H1 (cell line): ENCODE data around the gene SRSF7. TPM values are rescaled to one million over a fixed set of nuclear protein-coding genes. Genes with fewer than 3 reads are reported as not detected.

Experiments used
- CTCF ChIA-PET: fragments of 300-600 bp; sonication (Branson Sonifier 250); formaldehyde crosslinking; loops from one replicate; lab custom pipeline; 2021; ENCODE audit not compliant: partially characterized antibody; lab: Charles Lee
- POLR2A ChIA-PET: fragments of 300-600 bp; sonication (Branson Sonifier 250); formaldehyde crosslinking; loops from one replicate; lab custom pipeline; 2021; ENCODE audit warnings: inconsistent platforms; ENCODE audit not compliant: partially characterized antibody; lab: Charles Lee
- DNase-seq, 2 experiments: peaks; one replicate each; pipeline versions ENCODE4 v3.0.0 to v3.0.0-alpha.2; 2010 to 2022; ENCODE audit warnings: low spot score in 2 of 2, low read depth in 1 of 2, mixed read lengths in 1 of 2
- FAIRE-seq: peaks from 2 replicates; lab custom pipeline; 2011; peaks lifted over from hg19 to GRCh38; lab: Jason Lieb, UNC
- H2AFZ ChIP-seq: 2 replicates; pipeline ENCODE4 v1.8.1; 2012; ENCODE audit warnings: low read length, inconsistent platforms
- H2AK5ac ChIP-seq: 2 replicates; pipeline ENCODE4 v1.6.1; 2013; ENCODE audit warnings: low read depth, low read length
- H2BK120ac ChIP-seq: replicated peaks from 2 replicates; pipeline ENCODE3; 2013; ENCODE audit warnings: low read depth, low read length, inconsistent platforms
- H2BK12ac ChIP-seq: 2 replicates; pipeline ENCODE4 v1.6.1; 2013; ENCODE audit warnings: low read depth, low read length
- H2BK15ac ChIP-seq: 2 replicates; pipeline ENCODE4 v1.6.1; 2013; ENCODE audit warnings: low read length
- H2BK20ac ChIP-seq: 2 replicates; pipeline ENCODE4 v1.6.1; 2013; ENCODE audit warnings: low read length
- H2BK5ac ChIP-seq: 2 replicates; pipeline ENCODE4 v1.6.1; 2013; ENCODE audit warnings: low read depth, low read length
- H3K14ac ChIP-seq: 2 replicates; pipeline ENCODE4 v1.6.1; 2013; ENCODE audit warnings: inconsistent platforms; ENCODE audit not compliant: insufficient read length
- H3K18ac ChIP-seq: 2 replicates; pipeline ENCODE4 v1.6.1; 2013; ENCODE audit warnings: low read length; ENCODE audit errors: extremely low read depth
- H3K23ac ChIP-seq: 2 replicates; pipeline ENCODE4 v1.6.1; 2013; ENCODE audit warnings: inconsistent platforms; ENCODE audit not compliant: insufficient read length
- H3K23me2 ChIP-seq: 2 replicates; pipeline ENCODE4 v1.6.1; 2013; ENCODE audit warnings: low read depth, low read length
- H3K27ac ChIP-seq: 2 replicates; pipeline ENCODE4 v1.6.1; 2011; ENCODE audit warnings: low read depth, low read length, inconsistent platforms
- H3K27me3 ChIP-seq, 4 experiments: replicated peaks in 1 of 4; 1 replicate in 1 of 4; 2 replicates in 3 of 4; pipeline versions ENCODE4 v1.6.1 to v1.8.1; 2011 to 2013; ENCODE audit warnings: low read length in 3 of 4, mild to moderate bottlenecking in 3 of 4, inconsistent platforms in 2 of 4, mixed read lengths in 2 of 4, moderate library complexity in 1 of 4; ENCODE audit not compliant: control insufficient read depth in 3 of 4, insufficient read depth in 3 of 4; ENCODE audit errors: extremely low read depth in 1 of 4
- H3K36me3 ChIP-seq, 4 experiments: 2 replicates each; pipeline versions ENCODE4 v1.6.1 to v1.8.1; 2011 to 2013; ENCODE audit warnings: mild to moderate bottlenecking in 4 of 4, low read length in 3 of 4, moderate library complexity in 2 of 4, control low read depth in 1 of 4, inconsistent platforms in 1 of 4; ENCODE audit not compliant: insufficient read depth in 4 of 4, control insufficient read depth in 2 of 4
- H3K4ac ChIP-seq: replicated peaks from 2 replicates; pipeline ENCODE3; 2013; ENCODE audit warnings: low read length, low read depth, mixed read lengths, inconsistent platforms; ENCODE audit not compliant: insufficient read length
- H3K4me1 ChIP-seq, 4 experiments: replicated peaks in 1 of 4; 1 replicate in 1 of 4; 2 replicates in 3 of 4; pipeline versions ENCODE4 v1.6.1 to v1.8.1; 2011 to 2013; ENCODE audit warnings: low read length in 3 of 4, inconsistent platforms in 2 of 4, mixed read lengths in 1 of 4; ENCODE audit not compliant: insufficient read depth in 4 of 4, control insufficient read depth in 3 of 4
- H3K4me2 ChIP-seq, 2 experiments: 2 replicates each; pipeline versions ENCODE4 v1.6.1 to v1.8.1; 2011 to 2013; ENCODE audit warnings: low read depth in 2 of 2, low read length in 2 of 2, control low read depth in 1 of 2, inconsistent platforms in 1 of 2, mild to moderate bottlenecking in 1 of 2; ENCODE audit not compliant: insufficient read depth in 1 of 2
- H3K4me3 ChIP-seq, 4 experiments: fragments of 200-600, 300-600 bp in 1 of 4; sonication (generic), shearing (Covaris generic), sonication (Bioruptor Twin) in 1 of 4; 2 replicates each; pipeline versions ENCODE4 v1.5.1 to v1.8.1; 2011 to 2016; ENCODE audit warnings: low read length in 4 of 4, low read depth in 3 of 4, control low read depth in 2 of 4, inconsistent platforms in 2 of 4, mild to moderate bottlenecking in 2 of 4, mixed read lengths in 1 of 4, moderate library complexity in 1 of 4; ENCODE audit not compliant: insufficient read depth in 2 of 4; ENCODE audit errors: extremely low read depth in 1 of 4
- H3K56ac ChIP-seq: replicated peaks from 2 replicates; pipeline ENCODE3; 2013; ENCODE audit warnings: low read depth, mild to moderate bottlenecking, mixed read lengths, low read length, inconsistent platforms; ENCODE audit not compliant: insufficient read length
- H3K79me1 ChIP-seq: 2 replicates; pipeline ENCODE4 v1.6.1; 2013; ENCODE audit warnings: low read depth, low read length, control low read depth
- H3K79me2 ChIP-seq, 2 experiments: 2 replicates each; pipeline versions ENCODE4 v1.6.1 to v1.8.1; 2012 to 2013; ENCODE audit warnings: low read length in 2 of 2, mild to moderate bottlenecking in 2 of 2, inconsistent platforms in 1 of 2; ENCODE audit not compliant: insufficient read depth in 2 of 2, control insufficient read depth in 1 of 2
- H3K9ac ChIP-seq, 4 experiments: replicated peaks in 1 of 4; 1 replicate in 1 of 4; 2 replicates in 3 of 4; pipeline versions ENCODE4 v1.6.1 to v1.8.1; 2011 to 2013; ENCODE audit warnings: low read depth in 3 of 4, low read length in 3 of 4, control low read depth in 2 of 4, mild to moderate bottlenecking in 2 of 4, moderate library complexity in 2 of 4, inconsistent platforms in 1 of 4; ENCODE audit errors: extremely low read depth in 1 of 4
- H3K9me3 ChIP-seq, 2 experiments: 2 replicates each; pipeline versions ENCODE4 v1.6.1 to v1.8.1; 2012 to 2013; ENCODE audit warnings: mild to moderate bottlenecking in 2 of 2, moderate library complexity in 2 of 2, control low read depth in 1 of 2, inconsistent platforms in 1 of 2, low read depth in 1 of 2, low read length in 1 of 2, mixed read lengths in 1 of 2; ENCODE audit not compliant: insufficient read depth in 2 of 2
- H4K20me1 ChIP-seq, 2 experiments: replicated peaks in 1 of 2; 2 replicates each; pipeline versions ENCODE3 to v1.8.1; 2011 to 2013; ENCODE audit warnings: inconsistent platforms in 2 of 2, low read length in 2 of 2, mild to moderate bottlenecking in 1 of 2; ENCODE audit not compliant: insufficient read depth in 2 of 2, control insufficient read depth in 1 of 2
- H4K5ac ChIP-seq: 2 replicates; pipeline ENCODE4 v1.6.1; 2013; ENCODE audit warnings: low read length, low read depth, mixed read lengths, inconsistent platforms; ENCODE audit not compliant: insufficient read length
- H4K8ac ChIP-seq: 2 replicates; pipeline ENCODE4 v1.8.0; 2013; ENCODE audit warnings: mild to moderate bottlenecking, moderate library complexity, low read length, inconsistent platforms; ENCODE audit not compliant: insufficient read depth; ENCODE audit errors: extremely low read depth
- H4K91ac ChIP-seq: replicated peaks from 2 replicates; pipeline ENCODE3; 2013; ENCODE audit warnings: low read length, mixed read lengths, inconsistent platforms; ENCODE audit not compliant: insufficient read length
- CHD1 ChIP-seq: IDR thresholded peaks from 2 replicates; pipeline ENCODE4 v1.6.1; 2012; ENCODE audit warnings: low read depth, low read length, improper control_type of control experiment
- CREB1 ChIP-seq: IDR thresholded peaks from 2 replicates; pipeline ENCODE4 v1.6.1; 2012; ENCODE audit warnings: inconsistent platforms
- NANOG ChIP-seq: IDR thresholded peaks from 2 replicates; pipeline ENCODE4 v1.6.1; 2011; ENCODE audit warnings: low read length, low read depth, mild to moderate bottlenecking, inconsistent platforms; ENCODE audit not compliant: insufficient read depth, poor library complexity, severe bottlenecking
- PHF8 ChIP-seq: fragments of 200-600 bp; sonication (generic); conservative IDR thresholded peaks from 2 replicates; pipeline ENCODE4 v1.7.1; 2012; ENCODE audit warnings: low read depth, mild to moderate bottlenecking, inconsistent platforms, low read length, moderate library complexity
- TBP ChIP-seq: IDR thresholded peaks from 2 replicates; pipeline ENCODE4 v1.6.1; 2011; ENCODE audit warnings: low read depth, low read length, improper control_type of control experiment
- TEAD4 ChIP-seq: IDR thresholded peaks from 2 replicates; pipeline ENCODE4 v1.6.1; 2012; ENCODE audit warnings: low read depth, low read length, inconsistent platforms, mixed read lengths
- WGBS, 2 experiments: shearing (Covaris generic) in 1 of 2; methylation state at CpG; one replicate each; pipeline versions ENCODE4 v1.1.6 to v1.1.7; 2013 to 2015; ENCODE audit warnings: low lambda C conversion rate in 2 of 2, mixed read lengths in 2 of 2, inconsistent platforms in 1 of 2, low coverage in 1 of 2, missing lambda C conversion rate in 1 of 2; ENCODE audit not compliant: insufficient replicate concordance in 2 of 2, insufficient coverage in 1 of 2, insufficient read length in 1 of 2; ENCODE audit errors: extremely low coverage in 1 of 2, missing lambda C conversion rate in 1 of 2; 5-methylcytosine and 5-hydroxymethylcytosine counted together
- polyA plus RNA-seq, 7 experiments: library from polyadenylated mRNA; depleted of rRNA in 3 of 7; stranded (reverse) in 5 of 7; unstranded in 2 of 7; fragments of >200 nt in 5 of 7; fragments of 200-250 nt in 2 of 7; gene quantifications; 1 replicate in 5 of 7; 2 replicates in 1 of 7; 4 replicates in 1 of 7; pipeline versions ENCODE4 v1.2.1 to v1.2.3, GENCODE V29; 2011 to 2013; ENCODE audit warnings: missing spikeins in 2 of 7, mixed read lengths in 2 of 7
- total RNA-seq: library from RNA; stranded (reverse); fragmentation: NEBNext Ultra II Directional; extraction: Animal tissue kit (Norgen Biotek cat#: 25700); gene quantifications from 2 replicates; pipeline ENCODE4 v1.2.1, GENCODE V29; 2021

SRSF7 gene
- total and polyA plus RNA-seq, 2 of the 8 experiments (the other 6 are each of a cell fraction or from before 2014, with no cell fraction given): 370 to 415 TPM

DNA sequence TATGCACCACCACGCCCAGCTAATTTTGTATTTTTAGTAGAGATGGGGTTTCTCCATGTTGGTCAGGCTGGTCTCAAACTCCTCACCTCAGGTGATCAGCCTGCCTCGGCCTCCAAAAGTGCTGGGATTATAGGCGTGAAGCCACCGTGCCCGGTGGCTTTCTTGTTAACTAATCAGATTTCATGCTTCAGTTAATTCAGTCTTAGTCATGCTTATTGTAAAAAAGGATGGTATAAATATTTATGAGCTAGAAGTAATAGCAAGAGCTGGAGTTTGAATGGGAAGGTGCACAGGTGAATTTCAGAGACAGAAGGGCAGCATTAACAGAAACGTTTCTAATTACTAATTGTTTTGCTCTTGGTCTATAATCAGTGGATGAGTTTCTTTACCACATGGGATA, 37.1 kb upstream of the SRSF7 start:
- Histone ChIP-seq H3K36me3 (no peaks in the 10 kb centered on the region), H2AK5ac (no peak overlapping the region), H4K5ac (no peak overlapping the region), H3K4me3 (no peak overlapping the region), H3K4ac (no peak overlapping the region), H2BK20ac (no peak overlapping the region), H2BK120ac (no peak overlapping the region), H3K18ac (no peak overlapping the region), H4K8ac (no peak overlapping the region), H3K23ac (no peak overlapping the region), H3K9me3 (no peaks in the 10 kb centered on the region), H3K79me1 (no peaks in the 10 kb centered on the region), H2BK12ac (no peak overlapping the region), H4K20me1 (no peaks in the 10 kb centered on the region), H2BK5ac (no peak overlapping the region), H4K91ac (no peak overlapping the region), H3K27ac (no peak overlapping the region), H3K56ac (no peak overlapping the region), H3K79me2 (no peaks in the 10 kb centered on the region), H3K9ac (no peak overlapping the region), H3K14ac (no peak overlapping the region), H3K4me2 (no peak overlapping the region), H3K27me3 (no peaks in the 10 kb centered on the region), H3K23me2 (no peaks in the 10 kb centered on the region), H3K4me1 (peaks cover 0 to 2% (median 0%) of the 10 kb centered on the region in 4 experiments; a peak in 1 of 7 replicates), H2BK15ac (no peak overlapping the region), H2AFZ (no peak overlapping the region)
- POLR2A ChIA-PET: interaction anchor here (1.5 to 2.5 kb wide), 2 partner anchors 37 to 40 kb away, joined by 3 to 13 read pairs; partner anchors contain the start of gene SRSF7
- CTCF ChIA-PET: no interaction called here
- DNase-seq (no peak), FAIRE-seq (no peak)
- 96% methylated on average over 6 of the region's 6 CpGs; no CpG with 5 or more reads in 1 of the 2 experiments for WGBS, 2 experiments
- TF ChIP-seq NANOG (no peak), TBP (no peak), CREB1 (no peak), PHF8 (no peak), CHD1 (no peak), TEAD4 (no peak)
